B cell (primary cell): ENCODE measurements around the gene IL22RA1. TPM values are rescaled to one million over a fixed set of nuclear protein-coding genes. Genes with fewer than 3 reads are reported as not detected.

Experiments used
- ATAC-seq: fragments of 200-7000 bp; cut with Tn5 transposase; one replicate; pipeline ENCODE4 v1.10.0; 2021; ENCODE audit warnings: low read depth, mild to moderate bottlenecking, moderate number of reproducible peaks, moderate library complexity
- CTCF ChIA-PET: fragments of 350-600 bp; sonication (Branson Sonifier 250); formaldehyde crosslinking; loops from one replicate; lab custom pipeline; 2021; ENCODE audit warnings: antibody characterized with exemption, inconsistent platforms; lab: Charles Lee
- POLR2A ChIA-PET: fragments of 350-600 bp; sonication (Branson Sonifier 250); formaldehyde crosslinking; loops from one replicate; lab custom pipeline; 2021; ENCODE audit warnings: antibody characterized with exemption; lab: Charles Lee
- DNase-seq: peaks from one replicate; pipeline ENCODE4 v3.0.0; 2013
- H2AFZ ChIP-seq: 2 replicates; pipeline ENCODE4 v1.6.1; 2012; ENCODE audit warnings: mild to moderate bottlenecking, low read depth, low read length; ENCODE audit not compliant: insufficient read depth, poor library complexity, severe bottlenecking
- H3K27ac ChIP-seq, 2 donors: 1 replicate in 1 of 2; 2 replicates in 1 of 2; pipeline ENCODE4 v1.5.1; 2012 to 2013; ENCODE audit warnings: low read length in 2 of 2, mild to moderate bottlenecking in 2 of 2, moderate library complexity in 1 of 2
- H3K27me3 ChIP-seq, 4 experiments: fragments of 200-600 bp in 1 of 4; sonication (generic) in 1 of 4; replicated peaks in 1 of 4; 1 replicate in 2 of 4; 2 replicates in 2 of 4; pipeline versions ENCODE4 v1.6.1 to v1.7.0; 2013 to 2016; ENCODE audit warnings: low read length in 3 of 4, mild to moderate bottlenecking in 2 of 4, mixed read lengths in 1 of 4, moderate library complexity in 1 of 4; ENCODE audit not compliant: insufficient read depth in 4 of 4, control insufficient read depth in 3 of 4; ENCODE audit errors: control extremely low read depth in 1 of 4
- H3K36me3 ChIP-seq, 2 experiments: replicated peaks in 1 of 2; 1 replicate in 1 of 2; 2 replicates in 1 of 2; pipeline versions ENCODE4 v1.6.1 to v1.7.1; 2013; ENCODE audit warnings: low read length in 1 of 2; ENCODE audit not compliant: insufficient read depth in 2 of 2, control insufficient read depth in 1 of 2; ENCODE audit errors: control extremely low read depth in 1 of 2, extremely low read depth in 1 of 2
- H3K4me1 ChIP-seq, 2 donors: fragments of 200-600 bp in 1 of 2; sonication (generic) in 1 of 2; 1 replicate in 1 of 2; 2 replicates in 1 of 2; pipeline versions ENCODE4 v1.5.1 to v1.6.1; 2013 to 2017; ENCODE audit warnings: low read length in 2 of 2; ENCODE audit not compliant: control insufficient read depth in 2 of 2, insufficient read depth in 2 of 2
- H3K4me2 ChIP-seq: replicated peaks from 2 replicates; pipeline ENCODE3; 2012; ENCODE audit warnings: mild to moderate bottlenecking, low read depth, low read length; ENCODE audit not compliant: poor library complexity, severe bottlenecking
- H3K4me3 ChIP-seq, 5 experiments: fragments of 200-600 bp in 1 of 5; sonication (generic) in 1 of 5; 1 replicate in 3 of 5; 2 replicates in 2 of 5; pipeline versions ENCODE4 v1.5.1 to v1.7.0; 2011 to 2016; ENCODE audit warnings: low read length in 4 of 5, mild to moderate bottlenecking in 4 of 5, low read depth in 2 of 5, control low read depth in 1 of 5, moderate library complexity in 1 of 5; ENCODE audit not compliant: insufficient read depth in 1 of 5; ENCODE audit errors: control extremely low read depth in 1 of 5, extremely low read depth in 1 of 5
- H3K79me2 ChIP-seq: fragments of 200-600 bp; sonication (generic); one replicate; pipeline ENCODE4 v1.6.0; 2016; ENCODE audit warnings: low read length; ENCODE audit not compliant: control insufficient read depth, insufficient read depth
- H3K9ac ChIP-seq: fragments of 200-600 bp; sonication (generic); 2 replicates; pipeline ENCODE4 v1.6.1; 2017; ENCODE audit warnings: mild to moderate bottlenecking, low read length, moderate library complexity
- H3K9me3 ChIP-seq, 3 donors: one replicate each; pipeline versions ENCODE4 v1.6.1 to v1.7.1; 2013; ENCODE audit warnings: low read length in 2 of 3; ENCODE audit not compliant: control insufficient read depth in 2 of 3, insufficient read depth in 1 of 3; ENCODE audit errors: control extremely low read depth in 1 of 3
- H4K20me1 ChIP-seq: 2 replicates; pipeline ENCODE4 v1.6.0; 2012; ENCODE audit warnings: mild to moderate bottlenecking, low read length; ENCODE audit not compliant: insufficient read depth, control insufficient read depth, poor library complexity, severe bottlenecking
- H3K27ac Mint-ChIP-seq: one replicate; pipeline ENCODE4 v1.8.0; 2021; ENCODE audit warnings: mixed read lengths
- H3K27me3 Mint-ChIP-seq: one replicate; pipeline ENCODE4 v1.8.0; 2021; ENCODE audit warnings: mixed read lengths
- H3K4me1 Mint-ChIP-seq: one replicate; pipeline ENCODE4 v1.8.0; 2021; ENCODE audit warnings: mixed read lengths
- H3K4me3 Mint-ChIP-seq: one replicate; pipeline ENCODE4 v1.8.0; 2021; ENCODE audit warnings: mixed read lengths
- H3K9me3 Mint-ChIP-seq: one replicate; pipeline ENCODE4 v1.8.0; 2022; ENCODE audit warnings: mixed read lengths; ENCODE audit not compliant: insufficient read depth
- EZH2 ChIP-seq: IDR thresholded peaks from 2 replicates; pipeline ENCODE4 v1.6.1; 2012; ENCODE audit warnings: borderline replicate concordance, low read depth, mild to moderate bottlenecking, moderate library complexity, low read length; ENCODE audit not compliant: insufficient read depth, poor library complexity, severe bottlenecking
- WGBS: methylation state at CpG from one replicate; pipeline ENCODE4 v1.1.5; 2013; ENCODE audit warnings: missing lambda C conversion rate; ENCODE audit not compliant: insufficient coverage; 5-methylcytosine and 5-hydroxymethylcytosine counted together
- intact Hi-C: fragments of 100-400 bp; cut with micrococcal nuclease; formaldehyde crosslinking; loops from one replicate; pipeline ENCODE4 v1.10.0; 2022
- polyA plus RNA-seq: library from polyadenylated mRNA; depleted of rRNA; stranded (reverse); fragments of >200 nt; gene quantifications from 2 replicates; pipeline ENCODE4 v1.2.3, GENCODE V29; 2012
- total RNA-seq, 2 donors: library from RNA; stranded (reverse); fragments of 120-200 nt in 1 of 2; gene quantifications; 1 replicate in 1 of 2; 2 replicates in 1 of 2; pipeline versions ENCODE4 v1.2.3 to v1.2.4, GENCODE V29; 2013 to 2022
- TF ChIP-seq, protein P1 (sequence below): fragments of 200-600 bp; IDR thresholded peaks from one replicate; pipeline ENCODE4 v1.8.0; 2022; ENCODE audit warnings: antibody characterized with exemption, mild to moderate bottlenecking

Gene IL22RA1
- total and polyA plus RNA-seq, 2 donors (not counting 1 experiment from before 2014, with no cell fraction given) = 0.10 TPM

DNA sequence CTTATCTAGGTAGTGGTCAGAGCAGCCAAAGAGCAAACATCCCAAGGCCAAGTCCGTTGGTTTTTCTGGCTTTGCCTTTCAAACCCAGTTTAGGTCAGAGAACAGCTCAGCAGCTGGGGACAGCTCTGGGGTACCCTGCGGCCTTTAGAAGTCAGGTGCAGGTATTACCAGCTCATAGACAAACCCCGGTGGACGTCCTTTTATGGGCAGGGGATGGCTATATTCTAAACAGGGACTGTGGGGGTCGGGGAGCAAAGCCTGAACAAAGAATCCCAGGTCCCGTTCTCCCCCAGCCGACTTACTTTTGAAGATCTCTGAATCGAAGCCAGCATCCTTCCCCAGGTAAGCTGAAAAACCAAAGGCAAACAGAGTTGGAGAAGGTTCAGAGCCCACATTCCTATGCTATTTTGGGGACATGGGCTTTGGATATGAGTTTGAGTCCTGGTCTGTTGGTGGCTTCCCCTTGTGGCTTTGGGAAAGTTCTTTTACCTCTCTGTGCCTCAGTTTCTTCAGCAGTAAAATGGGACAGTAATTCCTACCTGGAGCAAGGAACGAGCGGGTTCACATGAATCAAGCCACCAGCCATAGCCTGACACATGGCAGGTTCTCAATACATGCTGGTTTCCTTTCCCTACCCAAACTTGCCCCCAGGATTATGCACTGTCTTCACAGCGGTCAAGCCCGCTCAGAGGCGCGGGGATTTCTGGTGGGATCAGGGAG, 47.6 kb downstream of the IL22RA1 start:
- Histone ChIP-seq H3K79me2 (no peaks in the 10 kb centered on the region), H3K4me3 (no peak overlapping the region), H3K9ac (no peak overlapping the region), H2AFZ (no peak overlapping the region), H3K27me3 (no peaks in the 10 kb centered on the region), H3K4me1 (no peaks in the 10 kb centered on the region), H3K4me2 (no peak overlapping the region), H4K20me1 (no peaks in the 10 kb centered on the region), H3K9me3 (peaks cover 0 to 4% (median 0%) of the 10 kb centered on the region in 3 donors), H3K27ac (no peak overlapping the region), H3K36me3 (no peaks in the 10 kb centered on the region)
- DNase-seq (no peak), ATAC-seq (no peak)
- H3K27me3 Mint-ChIP-seq = peaks cover 7% of the 10 kb centered on the region
- H3K4me3 Mint-ChIP-seq = no peak overlapping the region
- intact Hi-C loops = no loop called here
- no peaks in the 10 kb centered on the region for H3K4me1 Mint-ChIP-seq
- POLR2A ChIA-PET = no interaction called here
- WGBS = 67% methylated on average over 7 of the region's 14 CpGs
- H3K9me3 Mint-ChIP-seq = no peaks in the 10 kb centered on the region
- CTCF ChIA-PET = no interaction called here
- no peak for TF ChIP-seq EZH2
- TF ChIP-seq, protein P1, sequence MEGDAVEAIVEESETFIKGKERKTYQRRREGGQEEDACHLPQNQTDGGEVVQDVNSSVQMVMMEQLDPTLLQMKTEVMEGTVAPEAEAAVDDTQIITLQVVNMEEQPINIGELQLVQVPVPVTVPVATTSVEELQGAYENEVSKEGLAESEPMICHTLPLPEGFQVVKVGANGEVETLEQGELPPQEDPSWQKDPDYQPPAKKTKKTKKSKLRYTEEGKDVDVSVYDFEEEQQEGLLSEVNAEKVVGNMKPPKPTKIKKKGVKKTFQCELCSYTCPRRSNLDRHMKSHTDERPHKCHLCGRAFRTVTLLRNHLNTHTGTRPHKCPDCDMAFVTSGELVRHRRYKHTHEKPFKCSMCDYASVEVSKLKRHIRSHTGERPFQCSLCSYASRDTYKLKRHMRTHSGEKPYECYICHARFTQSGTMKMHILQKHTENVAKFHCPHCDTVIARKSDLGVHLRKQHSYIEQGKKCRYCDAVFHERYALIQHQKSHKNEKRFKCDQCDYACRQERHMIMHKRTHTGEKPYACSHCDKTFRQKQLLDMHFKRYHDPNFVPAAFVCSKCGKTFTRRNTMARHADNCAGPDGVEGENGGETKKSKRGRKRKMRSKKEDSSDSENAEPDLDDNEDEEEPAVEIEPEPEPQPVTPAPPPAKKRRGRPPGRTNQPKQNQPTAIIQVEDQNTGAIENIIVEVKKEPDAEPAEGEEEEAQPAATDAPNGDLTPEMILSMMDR = no peak
- no peak overlapping the region for H3K27ac Mint-ChIP-seq

DNA sequence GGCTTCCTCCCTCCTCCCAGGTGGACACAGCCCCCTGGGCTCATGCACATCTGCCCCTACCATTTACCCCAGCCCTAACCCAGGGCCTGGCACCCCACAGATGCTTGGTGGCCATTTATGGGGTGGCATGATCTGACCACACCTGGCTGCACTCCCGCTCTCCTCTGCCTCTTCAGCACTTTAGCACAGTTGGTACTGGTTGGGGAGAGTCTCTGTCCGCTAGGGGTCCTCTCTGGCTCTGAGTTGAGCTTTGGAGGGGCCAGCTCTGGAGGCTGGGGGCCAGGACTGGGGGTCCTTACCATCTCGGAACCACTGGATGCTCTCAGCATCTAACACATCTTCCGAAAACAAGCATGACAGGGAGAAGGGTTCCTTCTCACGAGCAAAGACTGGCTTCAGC, 48.4 kb downstream of the IL22RA1 start:
- ATAC-seq (no peak), DNase-seq (no peak)
- H3K4me3 Mint-ChIP-seq = no peak overlapping the region
- no peaks in the 10 kb centered on the region for H3K4me1 ChIP-seq
- no peak overlapping the region for H3K4me3 ChIP-seq
- H4K20me1 ChIP-seq = no peaks in the 10 kb centered on the region
- no peak overlapping the region for H3K9ac ChIP-seq
- 90% methylated on average over 5 of the region's 5 CpGs for WGBS
- H3K4me2 ChIP-seq = no peak overlapping the region
- H3K27me3 ChIP-seq = no peaks in the 10 kb centered on the region
- no peaks in the 10 kb centered on the region for H3K9me3 Mint-ChIP-seq
- H3K79me2 ChIP-seq = no peaks in the 10 kb centered on the region
- ChIA-PET POLR2A (no interaction called here), CTCF (no interaction called here)
- TF ChIP-seq, protein P1 = no peak
- TF ChIP-seq EZH2 = no peak
- no peaks in the 10 kb centered on the region for H3K4me1 Mint-ChIP-seq
- no peak overlapping the region for H3K27ac Mint-ChIP-seq
- no peak overlapping the region for H3K27ac ChIP-seq
- no peaks in the 10 kb centered on the region for H3K36me3 ChIP-seq
- peaks cover 7% of the 10 kb centered on the region for H3K27me3 Mint-ChIP-seq
- no peaks in the 10 kb centered on the region for H3K9me3 ChIP-seq
- H2AFZ ChIP-seq = no peak overlapping the region
- intact Hi-C loops = no loop called here
